Limb (tissue), 2 donors: ENCODE data around the gene CFTR.

Source experiments
- DNase-seq, 2 donors: peaks; one replicate each; pipeline ENCODE4 v3.0.0-alpha.2; 2016; ENCODE audit errors: extremely low spot score in 2 of 2

CFTR gene

GRCh38 chr7:117587931-117588330, 108.1 kb downstream of the CFTR start:
- DNase-seq = no peak

- no peak for DNase-seq
These were observed 108.5 kb downstream of the CFTR start for GRCh38 chr7:117588352-117588794.

- no peak for DNase-seq
These were observed 110.4 kb downstream of the CFTR start for GRCh38 chr7:117590191-117590590.

GRCh38 chr7:117592011-117592635, 112.3 kb downstream of the CFTR start:
- DNase-seq = no peak

- DNase-seq = no peak
These were observed 116.3 kb downstream of the CFTR start for GRCh38 chr7:117596134-117596533.

GRCh38 chr7:117597755-117598154, 117.9 kb downstream of the CFTR start:
- DNase-seq = no peak

- DNase-seq = no peak
These were observed 121.1 kb downstream of the CFTR start for GRCh38 chr7:117600911-117601310.

GRCh38 chr7:117603627-117604026, 123.8 kb downstream of the CFTR start:
- DNase-seq = no peak

- DNase-seq = no peak
These were observed 125.9 kb downstream of the CFTR start for GRCh38 chr7:117605712-117606111.

GRCh38 chr7:117606132-117606531, 126.3 kb downstream of the CFTR start:
- no peak for DNase-seq

- DNase-seq = no peak
These were observed 130.6 kb downstream of the CFTR start for GRCh38 chr7:117610396-117610795.

GRCh38 chr7:117612637-117613036, 132.8 kb downstream of the CFTR start:
- no peak for DNase-seq

GRCh38 chr7:117616694-117617093, 136.9 kb downstream of the CFTR start:
- DNase-seq = no peak

- no peak for DNase-seq
These were observed 139.9 kb downstream of the CFTR start for GRCh38 chr7:117619681-117620080.

- no peak for DNase-seq
These were observed 141.3 kb downstream of the CFTR start for GRCh38 chr7:117621075-117621618.

- no peak for DNase-seq
These were observed 143.8 kb downstream of the CFTR start for GRCh38 chr7:117623606-117624005.

- no peak for DNase-seq
These were observed 150.7 kb downstream of the CFTR start for GRCh38 chr7:117630501-117630900.

- DNase-seq = no peak
These were observed 151.2 kb downstream of the CFTR start for GRCh38 chr7:117630907-117631564.

- DNase-seq = no peak
These were observed 151.8 kb downstream of the CFTR start for GRCh38 chr7:117631652-117632051.

- DNase-seq = no peak
These were observed 158.1 kb downstream of the CFTR start for GRCh38 chr7:117637937-117638336.

- no peak for DNase-seq
These were observed 160.1 kb downstream of the CFTR start for GRCh38 chr7:117639966-117640365.

- no peak for DNase-seq
These were observed 160.6 kb downstream of the CFTR start for GRCh38 chr7:117640465-117640864.
